Esophagus squamous epithelium (tissue), 4 donors: Measurements from ENCODE around the gene ITPR2.

Experiments used
- CTCF ChIP-seq, 6 experiments: fragments of 450-650 bp in 4 of 6; fragments of 200-600 bp in 2 of 6; sonication (generic) in 2 of 6; IDR thresholded peaks; one replicate each; pipeline ENCODE4 v1.5.1; 2016 to 2019; ENCODE audit warnings: antibody characterized with exemption in 6 of 6, mild to moderate bottlenecking in 4 of 6, moderate library complexity in 4 of 6
- POLR2A ChIP-seq, 4 donors: fragments of 450-650 bp; IDR thresholded peaks; one replicate each; pipeline ENCODE4 v1.6.1; 2017; ENCODE audit warnings: antibody characterized with exemption in 4 of 4, mild to moderate bottlenecking in 4 of 4, moderate library complexity in 3 of 4

DNA sequence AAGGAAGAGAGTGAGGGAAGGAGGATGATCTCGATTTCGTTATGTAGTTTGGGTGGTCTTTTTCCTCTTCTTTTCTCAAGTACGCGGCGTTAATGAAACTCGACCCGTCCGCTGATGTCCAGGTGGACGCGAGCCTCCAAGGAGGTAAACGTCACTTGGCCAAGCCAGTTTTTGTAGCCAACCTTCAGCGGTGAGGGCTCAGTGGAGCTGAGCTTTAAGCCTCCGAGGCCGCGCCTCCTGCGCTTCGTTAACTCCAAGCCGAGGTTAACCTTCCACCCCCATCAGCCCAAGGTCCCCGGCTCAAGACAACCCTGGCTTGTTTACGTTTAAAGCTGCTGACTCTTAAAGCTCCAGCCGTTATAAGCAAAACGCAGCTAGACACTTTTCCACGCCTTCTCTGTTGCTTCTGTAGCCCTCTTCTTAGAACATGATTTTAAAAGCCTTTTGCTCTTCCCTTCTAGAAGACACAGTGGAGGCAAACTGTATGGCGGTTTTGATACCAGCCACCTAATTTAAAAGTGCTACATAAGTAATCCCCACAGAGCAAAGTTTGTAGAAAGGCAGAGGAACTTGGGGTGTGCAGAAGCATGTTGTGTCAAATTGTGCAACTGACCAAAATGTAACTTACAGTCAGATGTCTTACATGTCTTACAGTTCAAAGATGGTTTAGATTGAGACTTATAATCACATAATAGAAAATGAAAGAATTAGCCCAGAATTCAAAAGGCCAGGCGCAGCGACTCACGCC lies 923 bp upstream of the ITPR2 start:
- TF ChIP-seq POLR2A (IDR thresholded peaks at IDR 0.05) (no peak), CTCF (IDR thresholded peaks at IDR 0.05) (no peak)
